GM19324 (cell line): ENCODE measurements around the gene RGS12.
"Not testable (repeated sequence)": the region's sequence is repeated elsewhere in the genome, so short reads cannot be mapped to it uniquely, and the experiment has no call there.

Source experiments
- ATAC-seq: cut with Tn5 transposase; IDR thresholded peaks from one replicate; pipeline ENCODE4 v1.9.1; 2021; ENCODE audit warnings: mild to moderate bottlenecking, moderate library complexity; ENCODE audit not compliant: unreplicated experiment, low FRiP score

The RGS12 gene

DNA sequence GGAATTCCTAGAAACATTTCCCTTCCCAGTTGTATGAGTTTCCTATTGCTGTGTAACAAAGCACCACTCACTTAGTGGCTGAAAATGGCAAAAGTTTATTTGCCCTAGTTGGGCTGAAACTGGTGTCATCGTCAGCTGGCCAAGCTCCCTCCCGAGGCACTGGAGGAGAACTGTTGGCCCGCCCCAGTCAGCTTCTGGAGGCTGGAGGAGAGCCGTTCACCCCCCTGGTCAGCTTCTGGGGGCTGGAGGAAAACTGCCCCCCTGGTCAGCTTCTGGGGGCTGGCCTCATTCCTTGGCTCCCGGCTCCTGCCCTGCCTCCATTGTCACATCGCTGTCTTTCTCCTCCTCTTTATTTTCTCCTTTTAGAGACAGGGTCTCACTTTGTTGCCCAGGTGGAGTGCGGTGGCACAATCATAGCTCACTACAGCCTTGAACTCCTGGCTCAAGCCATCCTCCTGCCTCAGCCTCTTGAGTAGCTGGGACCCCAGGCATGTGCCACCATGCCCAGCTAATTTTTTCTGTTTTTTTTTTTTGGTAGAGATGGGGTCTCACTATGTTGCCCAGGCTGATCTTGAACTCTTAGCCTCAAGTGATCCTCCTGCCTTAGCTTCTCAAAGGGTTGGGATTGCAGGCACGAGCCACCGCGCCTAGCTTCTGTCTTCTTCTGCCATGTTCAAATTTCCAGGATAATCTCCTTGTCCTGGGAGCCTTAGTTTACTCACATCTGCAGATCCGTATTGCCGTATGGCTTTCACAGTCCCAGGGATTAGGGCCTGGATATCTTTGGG, 3.2 kb downstream of the RGS12 start:
- no peak for ATAC-seq

GRCh38 chr4:3296651-3297050, 3.8 kb downstream of the RGS12 start:
- no peak for ATAC-seq

GRCh38 chr4:3297066-3297859, 4.4 kb downstream of the RGS12 start:
- no peak for ATAC-seq

DNA sequence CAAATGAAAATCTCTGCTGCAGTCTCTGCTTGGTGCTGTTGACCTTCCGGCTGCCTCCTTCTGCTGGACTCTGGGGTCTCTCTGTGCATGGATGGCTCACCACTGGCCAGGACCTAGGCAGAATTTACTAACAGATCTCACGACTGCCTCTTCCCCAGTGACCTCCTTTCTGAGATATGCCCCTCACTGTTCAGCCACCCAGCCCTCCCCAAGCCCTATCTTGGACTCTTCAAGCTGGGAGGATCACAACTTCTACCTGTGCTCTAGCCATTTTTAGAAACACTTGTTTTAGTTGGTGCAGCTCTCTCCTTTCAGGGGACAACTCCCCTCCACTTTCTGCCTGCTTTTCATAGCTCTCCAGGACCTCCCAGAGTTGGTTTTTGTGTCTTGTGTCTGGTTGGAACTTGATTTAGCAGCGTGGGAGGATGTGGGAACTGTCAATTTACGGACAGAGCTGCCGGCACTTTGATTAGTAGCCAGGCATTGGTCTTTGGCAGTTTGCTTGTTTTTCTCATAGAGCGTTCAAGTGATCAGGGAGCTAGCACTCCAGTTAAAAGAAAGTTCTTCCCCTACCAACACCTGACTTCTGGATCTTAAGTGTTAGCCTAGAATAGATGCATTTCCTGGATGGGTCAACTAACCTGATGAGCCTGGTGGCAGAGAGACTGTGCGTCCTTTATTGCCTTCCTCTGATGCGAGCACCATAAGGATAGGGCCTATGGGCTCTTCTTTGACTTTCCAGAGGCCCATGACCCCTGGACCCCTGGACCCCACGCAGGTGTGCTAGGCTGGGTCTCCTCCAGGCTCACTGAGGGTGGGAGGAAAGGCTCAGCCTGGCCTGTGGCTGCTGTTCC, 6.5 kb downstream of the RGS12 start:
- ATAC-seq, result no peak

GRCh38 chr4:3299976-3300671, 7.3 kb downstream of the RGS12 start:
- ATAC-seq, result no peak

- ATAC-seq, result not testable (repeated sequence)
Measured at GRCh38 chr4:3300882-3301281, 8.1 kb downstream of the RGS12 start.

DNA sequence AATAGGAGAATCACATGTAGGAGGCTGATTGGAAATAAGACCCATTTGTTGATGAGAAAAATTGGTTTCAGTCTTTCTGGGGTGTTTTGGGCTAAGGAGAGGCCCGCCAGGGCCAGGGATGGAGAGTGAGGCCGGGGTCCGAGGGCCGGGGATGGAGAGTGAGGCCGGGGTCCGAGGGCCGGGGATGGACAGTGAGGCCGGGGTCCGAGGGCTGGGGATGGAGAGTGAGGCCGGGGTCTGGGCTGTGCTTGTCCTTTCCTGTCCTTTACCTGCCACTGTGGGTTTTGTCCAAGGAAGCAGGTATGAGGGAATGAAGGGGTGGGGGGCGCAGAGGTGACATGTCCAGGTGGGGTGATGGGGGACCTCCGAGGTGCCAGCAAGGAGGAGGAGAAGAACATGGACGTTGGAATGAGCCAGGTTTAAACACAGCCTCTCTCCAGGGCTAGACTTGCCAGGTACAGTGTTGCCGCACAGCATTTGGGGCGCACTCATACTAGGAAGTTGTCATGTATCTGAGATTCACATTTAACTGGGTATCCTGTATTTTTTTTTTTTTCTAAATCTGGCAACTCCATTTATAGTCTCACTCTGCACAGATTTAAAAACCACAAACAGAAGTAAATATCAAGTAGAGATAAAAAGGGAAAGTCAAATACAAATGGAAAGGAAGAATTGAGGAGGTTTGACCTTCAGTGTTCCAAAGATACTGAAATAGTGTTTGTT, 8.8 kb downstream of the RGS12 start:
- no peak for ATAC-seq

DNA sequence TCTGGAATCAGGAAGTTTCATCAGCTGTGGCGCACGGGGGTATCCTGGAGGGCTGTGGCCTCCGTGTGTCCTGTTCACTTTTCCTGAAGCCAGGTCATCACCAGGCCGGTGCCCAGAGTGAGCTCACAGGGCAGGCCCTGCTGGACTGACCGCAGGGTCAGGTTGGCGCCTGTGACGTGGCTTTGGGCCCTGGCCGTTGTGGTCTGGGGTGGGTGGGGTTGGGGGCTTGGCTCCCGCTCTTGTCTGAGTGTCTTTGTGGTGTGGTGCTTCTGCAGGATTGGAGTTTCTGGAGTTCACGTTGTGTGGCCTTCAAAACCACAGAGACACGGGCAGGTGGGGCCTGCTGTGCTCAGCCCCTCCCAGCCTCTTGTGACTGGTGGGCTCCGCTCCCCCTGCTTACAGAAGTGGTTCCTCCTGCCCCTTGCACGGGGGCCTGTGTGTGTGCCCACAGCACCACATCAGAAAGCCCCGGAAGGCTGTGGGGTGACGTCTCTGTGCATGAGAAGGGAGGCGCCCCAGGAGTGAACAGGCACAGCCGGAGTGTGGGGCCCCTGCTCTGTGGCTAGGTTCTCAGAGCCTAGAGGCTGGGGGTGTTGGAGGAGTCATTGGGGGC, 9.5 kb downstream of the RGS12 start:
- no peak for ATAC-seq

DNA sequence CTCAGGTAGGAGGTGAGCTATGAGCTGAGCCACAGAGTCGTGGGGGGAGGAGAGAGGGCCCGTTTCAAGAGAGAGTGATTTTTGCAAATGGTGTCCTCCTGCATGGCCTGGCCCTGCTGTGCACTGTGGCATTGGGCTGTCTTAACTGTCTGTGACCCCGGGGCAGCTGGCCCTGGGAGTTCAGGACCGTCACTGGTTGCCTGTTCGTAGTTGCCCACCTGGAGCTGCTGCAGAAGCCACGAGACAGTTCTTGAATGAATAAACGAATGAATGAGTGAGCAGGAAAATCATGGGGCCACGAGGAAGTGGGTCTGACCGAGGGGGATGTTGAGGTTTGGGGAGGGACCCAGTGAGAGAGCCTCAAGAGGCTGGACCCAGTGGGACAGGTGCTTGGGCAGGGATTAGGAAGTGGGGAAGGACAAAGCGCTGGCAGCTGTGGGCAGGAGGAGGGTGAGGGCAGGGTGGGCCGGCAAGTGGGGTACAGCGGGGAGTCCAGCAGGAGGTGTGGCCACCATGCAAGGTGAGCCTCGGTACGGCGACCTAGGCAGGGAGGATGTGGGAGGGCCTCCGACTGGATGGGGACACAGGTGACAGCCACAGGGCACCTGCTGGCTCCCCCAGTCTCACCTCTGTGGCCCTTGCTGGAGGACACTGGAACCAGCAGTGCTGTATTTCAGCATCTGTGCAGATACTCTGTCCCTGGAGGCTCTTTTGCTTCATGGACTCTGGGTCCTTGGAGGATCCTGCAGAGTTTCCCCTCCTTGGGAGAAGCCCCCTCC, 10.2 kb downstream of the RGS12 start:
- no peak for ATAC-seq

- no peak for ATAC-seq
Measured at GRCh38 chr4:3303565-3303824, 10.7 kb downstream of the RGS12 start.

GRCh38 chr4:3303923-3304710, 11.3 kb downstream of the RGS12 start:
- no peak for ATAC-seq

DNA sequence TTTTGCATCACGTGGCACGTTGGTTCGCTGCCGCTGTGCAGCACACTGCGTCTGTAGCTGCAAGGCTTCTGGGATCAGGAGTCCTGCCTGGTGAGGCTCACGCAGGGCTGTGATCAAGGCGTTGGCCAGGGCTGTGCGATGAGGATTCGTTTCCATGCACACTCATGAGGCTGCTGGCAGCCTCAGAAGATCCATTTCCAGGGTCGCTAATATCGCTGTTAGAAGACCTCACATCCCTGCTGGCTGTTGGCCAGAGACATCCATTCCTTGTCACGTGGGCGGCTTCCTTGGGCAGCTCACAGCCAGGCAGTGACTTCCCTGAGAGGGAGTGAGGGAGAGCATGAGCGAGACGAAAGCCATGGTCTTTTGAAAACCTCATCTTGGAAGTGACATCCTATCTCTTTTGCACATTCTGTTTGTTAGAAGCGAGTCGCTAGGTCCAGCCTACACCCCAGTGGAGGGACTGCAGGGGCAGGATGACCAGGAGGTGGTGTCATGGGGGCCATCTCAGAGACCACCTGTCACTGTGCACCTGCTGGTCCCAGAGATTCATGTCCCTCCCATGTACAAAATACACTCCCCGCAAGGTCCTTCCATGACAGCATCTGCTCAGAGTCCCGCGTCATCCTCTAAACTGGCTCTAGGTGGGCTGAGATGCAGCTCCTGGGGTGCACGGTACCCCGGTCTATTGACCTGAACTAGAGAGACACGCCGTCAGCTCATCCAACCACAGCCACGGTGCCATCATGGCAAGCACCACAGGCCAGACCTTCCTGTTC, 12.2 kb downstream of the RGS12 start:
- ATAC-seq, result no peak

GRCh38 chr4:3305610-3306371, 13.0 kb downstream of the RGS12 start:
- ATAC-seq, result no peak

GRCh38 chr4:3306450-3306849, 13.6 kb downstream of the RGS12 start:
- ATAC-seq, result no peak

- ATAC-seq, result no peak
Measured at GRCh38 chr4:3307060-3307459, 14.2 kb downstream of the RGS12 start.

DNA sequence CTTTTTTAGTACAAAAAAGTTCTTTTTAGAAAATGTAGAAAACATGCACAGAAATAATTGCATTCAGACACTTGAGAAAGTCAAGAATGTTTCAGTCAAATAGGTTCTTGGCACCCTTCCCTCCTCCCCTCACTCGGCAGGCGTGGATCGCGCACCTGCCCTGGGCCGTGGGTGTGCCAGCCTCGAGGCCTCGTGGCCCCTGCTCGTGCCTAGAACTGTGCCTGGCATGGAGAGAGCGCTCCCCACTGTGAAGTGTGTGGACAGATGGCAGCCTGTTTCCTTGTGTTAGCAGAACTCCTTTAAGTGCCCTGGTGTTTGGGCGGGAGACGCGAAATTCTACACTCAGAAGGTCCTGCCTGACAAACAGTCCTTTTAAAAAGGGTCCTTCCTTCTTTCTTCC, 14.7 kb downstream of the RGS12 start:
- no peak for ATAC-seq
